ENCODE data around the gene GPER1.

GRCh38 chr7:1130021-1130990 lies 42.4 kb downstream of the GPER1 start:
- TF ChIP-seq HNF4G (IDR thresholded peaks at IDR 0.05) (no peak), REST (IDR thresholded peaks at IDR 0.05) (no peak), MAX (IDR thresholded peaks at IDR 0.05) (no peak)
- TF ChIP-seq, protein P1, sequence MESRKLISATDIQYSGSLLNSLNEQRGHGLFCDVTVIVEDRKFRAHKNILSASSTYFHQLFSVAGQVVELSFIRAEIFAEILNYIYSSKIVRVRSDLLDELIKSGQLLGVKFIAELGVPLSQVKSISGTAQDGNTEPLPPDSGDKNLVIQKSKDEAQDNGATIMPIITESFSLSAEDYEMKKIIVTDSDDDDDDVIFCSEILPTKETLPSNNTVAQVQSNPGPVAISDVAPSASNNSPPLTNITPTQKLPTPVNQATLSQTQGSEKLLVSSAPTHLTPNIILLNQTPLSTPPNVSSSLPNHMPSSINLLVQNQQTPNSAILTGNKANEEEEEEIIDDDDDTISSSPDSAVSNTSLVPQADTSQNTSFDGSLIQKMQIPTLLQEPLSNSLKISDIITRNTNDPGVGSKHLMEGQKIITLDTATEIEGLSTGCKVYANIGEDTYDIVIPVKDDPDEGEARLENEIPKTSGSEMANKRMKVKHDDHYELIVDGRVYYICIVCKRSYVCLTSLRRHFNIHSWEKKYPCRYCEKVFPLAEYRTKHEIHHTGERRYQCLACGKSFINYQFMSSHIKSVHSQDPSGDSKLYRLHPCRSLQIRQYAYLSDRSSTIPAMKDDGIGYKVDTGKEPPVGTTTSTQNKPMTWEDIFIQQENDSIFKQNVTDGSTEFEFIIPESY (IDR thresholded peaks at IDR 0.05), result no peak
- TF ChIP-seq, protein P2, sequence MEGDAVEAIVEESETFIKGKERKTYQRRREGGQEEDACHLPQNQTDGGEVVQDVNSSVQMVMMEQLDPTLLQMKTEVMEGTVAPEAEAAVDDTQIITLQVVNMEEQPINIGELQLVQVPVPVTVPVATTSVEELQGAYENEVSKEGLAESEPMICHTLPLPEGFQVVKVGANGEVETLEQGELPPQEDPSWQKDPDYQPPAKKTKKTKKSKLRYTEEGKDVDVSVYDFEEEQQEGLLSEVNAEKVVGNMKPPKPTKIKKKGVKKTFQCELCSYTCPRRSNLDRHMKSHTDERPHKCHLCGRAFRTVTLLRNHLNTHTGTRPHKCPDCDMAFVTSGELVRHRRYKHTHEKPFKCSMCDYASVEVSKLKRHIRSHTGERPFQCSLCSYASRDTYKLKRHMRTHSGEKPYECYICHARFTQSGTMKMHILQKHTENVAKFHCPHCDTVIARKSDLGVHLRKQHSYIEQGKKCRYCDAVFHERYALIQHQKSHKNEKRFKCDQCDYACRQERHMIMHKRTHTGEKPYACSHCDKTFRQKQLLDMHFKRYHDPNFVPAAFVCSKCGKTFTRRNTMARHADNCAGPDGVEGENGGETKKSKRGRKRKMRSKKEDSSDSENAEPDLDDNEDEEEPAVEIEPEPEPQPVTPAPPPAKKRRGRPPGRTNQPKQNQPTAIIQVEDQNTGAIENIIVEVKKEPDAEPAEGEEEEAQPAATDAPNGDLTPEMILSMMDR (IDR thresholded peaks at IDR 0.05; ENCODE audit: low read depth, low read length, missing input control), result no peak
